Panc1 (cell line): ENCODE measurements around the gene C7. TPM values are rescaled to one million over a fixed set of nuclear protein-coding genes. Genes with fewer than 3 reads are reported as not detected.

ENCODE experiments used
- ATAC-seq: fragments of 200-7000 bp; cut with Tn5 transposase; 2 replicates; pipeline ENCODE4 v1.9.1; 2020; ENCODE audit warnings: mild to moderate bottlenecking, moderate library complexity
- BruUV-seq: library from RNA; stranded (reverse); fragments of 400-500 nt; replicated peaks from 2 replicates; lab custom pipeline; 2021; lab: Mats Ljungman, UMichigan
- CTCF ChIA-PET: fragments of 300-600 bp; sonication (Branson Sonifier 250); formaldehyde crosslinking; loops from one replicate; lab custom pipeline; 2022; ENCODE audit warnings: antibody characterized with exemption; lab: Charles Lee
- POLR2A ChIA-PET: fragments of 300-600 bp; sonication (Branson Sonifier 250); formaldehyde crosslinking; loops from one replicate; lab custom pipeline; 2022; ENCODE audit warnings: antibody characterized with exemption; lab: Charles Lee
- DNase-seq: peaks from one replicate; pipeline ENCODE4 v3.0.0-alpha.2; 2010; ENCODE audit warnings: low read depth, low spot score
- H3K27ac ChIP-seq: 2 replicates; pipeline ENCODE4 v1.5.1; 2011; ENCODE audit warnings: mild to moderate bottlenecking, low read length, inconsistent platforms
- H3K27me3 ChIP-seq: fragments of 200-500 bp; sonication (Bioruptor generic); 2 replicates; pipeline ENCODE4 v1.6.0; 2014; ENCODE audit warnings: low read length, inconsistent platforms; ENCODE audit not compliant: control insufficient read depth, insufficient read depth
- H3K36me3 ChIP-seq: fragments of 200-500 bp; sonication (Bioruptor generic); 2 replicates; pipeline ENCODE4 v1.5.1; 2014; ENCODE audit warnings: inconsistent platforms, mild to moderate bottlenecking, low read length, moderate library complexity; ENCODE audit not compliant: control insufficient read depth, insufficient read depth
- H3K4me1 ChIP-seq: 2 replicates; pipeline ENCODE4 v1.5.1; 2011; ENCODE audit warnings: inconsistent platforms, mild to moderate bottlenecking, low read length, moderate library complexity; ENCODE audit not compliant: control insufficient read depth, insufficient read depth
- H3K4me3 ChIP-seq, 2 experiments: 2 replicates each; pipeline ENCODE4 v1.5.1; 2011 to 2012; ENCODE audit warnings: low read depth in 2 of 2, low read length in 2 of 2, mild to moderate bottlenecking in 2 of 2, inconsistent platforms in 1 of 2, moderate library complexity in 1 of 2
- H3K9me3 ChIP-seq: fragments of 200-500 bp; sonication (Bioruptor generic); 2 replicates; pipeline ENCODE4 v1.5.1; 2014; ENCODE audit warnings: low read depth, mild to moderate bottlenecking, inconsistent platforms, low read length, moderate library complexity; ENCODE audit not compliant: control insufficient read depth, insufficient read depth
- CTCF ChIP-seq: fragments of 450-650 bp; IDR thresholded peaks from 2 replicates; pipeline ENCODE4 v1.5.1; 2017; ENCODE audit warnings: mild to moderate bottlenecking
- POLR2AphosphoS5 ChIP-seq: IDR thresholded peaks from 2 replicates; pipeline ENCODE4 v1.6.1; 2012; ENCODE audit warnings: mild to moderate bottlenecking, low read depth, low read length, moderate library complexity
- REST ChIP-seq, 2 experiments: IDR thresholded peaks; 2 replicates each; pipeline ENCODE4 v1.6.1; 2011 to 2012; ENCODE audit warnings: low read depth in 2 of 2, control low read depth in 1 of 2, low read length in 1 of 2, mild to moderate bottlenecking in 1 of 2, moderate library complexity in 1 of 2; ENCODE audit not compliant: insufficient read depth in 1 of 2
- SIN3A ChIP-seq: IDR thresholded peaks from 2 replicates; pipeline ENCODE4 v1.6.1; 2012; ENCODE audit warnings: low read depth, mild to moderate bottlenecking, low read length, moderate library complexity, borderline replicate concordance; ENCODE audit not compliant: insufficient read depth
- TCF7L2 ChIP-seq: IDR thresholded peaks from 2 replicates; pipeline ENCODE4 v1.6.1; 2011; ENCODE audit warnings: mild to moderate bottlenecking, low read depth, low read length, inconsistent platforms
- in situ Hi-C: cut with HindIII; loops from 2 replicates; pipeline ENCODE4 v1.10.0; 2016; ENCODE audit warnings: low sequenced_read_pairs, low pct_unique_long_range_greater_than_20kb
- intact Hi-C: fragments of 100-400 bp; cut with micrococcal nuclease; formaldehyde crosslinking; loops from one replicate; pipeline ENCODE4 v1.10.0; 2022; ENCODE audit not compliant: unreplicated experiment
- total RNA-seq: library from RNA; stranded (reverse); gene quantifications from one replicate; pipeline ENCODE4 v1.2.1, GENCODE V29; 2021; ENCODE audit not compliant: unreplicated experiment

C7 gene
- total RNA-seq, 1 experiment from 2014 or later, result 1.4 TPM

GRCh38 chr5:40915341-40915926 is 6.1 kb downstream of the C7 start:
- in situ Hi-C loops, result no loop called here

GRCh38 chr5:40916226-40916625 is 6.9 kb downstream of the C7 start:
- Histone ChIP-seq H3K27ac (no peak overlapping the region), H3K27me3 (no peaks in the 10 kb centered on the region), H3K4me1 (no peaks in the 10 kb centered on the region), H3K4me3 (no peak overlapping the region), H3K36me3 (no peaks in the 10 kb centered on the region), H3K9me3 (no peaks in the 10 kb centered on the region)
- CTCF ChIA-PET, result no interaction called here
- in situ Hi-C loops, result no loop called here
- BruUV-seq, result no TSS peak
- ATAC-seq (no peak), DNase-seq (no peak)
- POLR2A ChIA-PET, result no interaction called here
- no peak for TF ChIP-seq TCF7L2
- no peak for TF ChIP-seq POLR2AphosphoS5
- TF ChIP-seq REST (IDR thresholded peaks at IDR 0.05; ENCODE audit: insufficient read depth in 1 of 2, low read depth in 2 of 2, low read length in 1 of 2), result no peak
- no peak for TF ChIP-seq CTCF
- TF ChIP-seq SIN3A, result no peak
- intact Hi-C loops, result no loop called here

More at GRCh38 chr5:40915341-40915926, 6.1 kb downstream of the C7 start:
- no peak for DNase-seq
- H3K4me1 ChIP-seq, result no peaks in the 10 kb centered on the region
- H3K27ac ChIP-seq, result no peak overlapping the region
- POLR2A ChIA-PET, result no interaction called here
- H3K36me3 ChIP-seq, result no peaks in the 10 kb centered on the region
- no peak overlapping the region for H3K4me3 ChIP-seq
- no peaks in the 10 kb centered on the region for H3K9me3 ChIP-seq
- BruUV-seq, result no TSS peak
- no peak for ATAC-seq
- H3K27me3 ChIP-seq, result no peaks in the 10 kb centered on the region
- intact Hi-C loops, result no loop called here
- TF ChIP-seq TCF7L2 (no peak), CTCF (no peak), REST (IDR thresholded peaks at IDR 0.05; ENCODE audit: insufficient read depth in 1 of 2, low read depth in 2 of 2, low read length in 1 of 2) (no peak), SIN3A (no peak), POLR2AphosphoS5 (no peak)
- CTCF ChIA-PET, result no interaction called here
